Endothelial cell of umbilical vein (primary cell): ENCODE results near the gene ADCY5. TPM values are rescaled to one million over a fixed set of nuclear protein-coding genes. Genes with fewer than 3 reads are reported as not detected.

Experiments
- BruUV-seq: library from RNA; stranded (reverse); fragments of 400-500 nt; replicated peaks from 2 replicates; lab custom pipeline; 2021; lab: Mats Ljungman, UMichigan
- CTCF ChIA-PET: fragments of 300-600, 350-600 bp; sonication (Branson Sonifier 250); formaldehyde crosslinking; loops from one replicate; lab custom pipeline; 2021; ENCODE audit warnings: antibody characterized with exemption, inconsistent platforms; lab: Charles Lee
- POLR2A ChIA-PET: fragments of 300-600, 350-600 bp; sonication (Branson Sonifier 250); formaldehyde crosslinking; loops from one replicate; lab custom pipeline; 2021; ENCODE audit warnings: antibody characterized with exemption, inconsistent platforms; lab: Charles Lee
- DNase-seq: peaks from one replicate; pipeline ENCODE4 v3.0.0-alpha.2; 2011; ENCODE audit warnings: low read depth, low spot score
- FAIRE-seq: peaks from 2 replicates; lab custom pipeline; 2011; peaks lifted over from hg19 to GRCh38; lab: Jason Lieb, UNC
- H2AFZ ChIP-seq: 2 replicates; pipeline ENCODE4 v1.6.0; 2012; ENCODE audit warnings: low read depth, low read length, control low read depth, inconsistent platforms
- H3K27ac ChIP-seq: 2 replicates; pipeline ENCODE4 v1.5.1; 2011; ENCODE audit warnings: low read depth, mild to moderate bottlenecking, control low read depth, low read length, moderate library complexity; ENCODE audit not compliant: insufficient read depth
- H3K27me3 ChIP-seq, 2 experiments: 2 replicates each; pipeline versions ENCODE4 v1.6.0 to v1.6.1; 2011; ENCODE audit warnings: low read length in 2 of 2, mixed read lengths in 1 of 2; ENCODE audit not compliant: control insufficient read depth in 2 of 2, insufficient read depth in 2 of 2
- H3K36me3 ChIP-seq, 2 experiments: 2 replicates in 1 of 2; 3 replicates in 1 of 2; pipeline ENCODE4 v1.5.1; 2011; ENCODE audit warnings: low read length in 2 of 2, mild to moderate bottlenecking in 1 of 2, moderate library complexity in 1 of 2; ENCODE audit not compliant: control insufficient read depth in 2 of 2, insufficient read depth in 2 of 2; ENCODE audit errors: extremely low read depth in 1 of 2
- H3K4me1 ChIP-seq: 3 replicates; pipeline ENCODE4 v1.5.1; 2011; ENCODE audit warnings: mild to moderate bottlenecking, low read length; ENCODE audit not compliant: control insufficient read depth, insufficient read depth; ENCODE audit errors: extremely low read depth
- H3K4me2 ChIP-seq: 2 replicates; pipeline ENCODE4 v1.6.1; 2011; ENCODE audit warnings: low read length, control low read depth, mixed read lengths; ENCODE audit not compliant: insufficient read depth
- H3K4me3 ChIP-seq, 3 experiments: fragments of 200-600 bp in 1 of 3; sonication (generic), shearing (Covaris generic) in 1 of 3; replicated peaks in 1 of 3; 2 replicates each; pipeline ENCODE4 v1.5.1; 2011 to 2016; ENCODE audit warnings: control low read depth in 3 of 3, low read length in 3 of 3, mild to moderate bottlenecking in 2 of 3, inconsistent platforms in 1 of 3, low read depth in 1 of 3, moderate library complexity in 1 of 3; ENCODE audit not compliant: insufficient read depth in 1 of 3
- H3K79me2 ChIP-seq: 2 replicates; pipeline ENCODE4 v1.6.0; 2012; ENCODE audit warnings: low read length, inconsistent platforms; ENCODE audit not compliant: control insufficient read depth, insufficient read depth
- H3K9ac ChIP-seq: replicated peaks from 2 replicates; pipeline ENCODE3; 2011; ENCODE audit warnings: low read length, control low read depth; ENCODE audit not compliant: insufficient read depth; ENCODE audit errors: extremely low read depth
- H3K9me1 ChIP-seq: replicated peaks from 3 replicates; pipeline ENCODE4 v1.6.0; 2011; ENCODE audit warnings: mild to moderate bottlenecking, low read length; ENCODE audit not compliant: control insufficient read depth, insufficient read depth; ENCODE audit errors: extremely low read depth
- H3K9me3 ChIP-seq: replicated peaks from 2 replicates; pipeline ENCODE4 v1.5.1; 2012; ENCODE audit warnings: low read length, inconsistent platforms; ENCODE audit not compliant: control insufficient read depth, insufficient read depth
- H4K20me1 ChIP-seq: replicated peaks from 2 replicates; pipeline ENCODE3; 2011; ENCODE audit warnings: mild to moderate bottlenecking, low read length; ENCODE audit not compliant: control insufficient read depth, insufficient read depth; ENCODE audit errors: extremely low read depth
- EZH2 ChIP-seq: IDR thresholded peaks from 2 replicates; pipeline ENCODE4 v1.6.1; 2012; ENCODE audit warnings: borderline replicate concordance, low read depth, mild to moderate bottlenecking, moderate library complexity, low read length, inconsistent platforms; ENCODE audit not compliant: severe bottlenecking
- FOS ChIP-seq: IDR thresholded peaks from 2 replicates; pipeline ENCODE4 v1.6.1; 2011; ENCODE audit warnings: mild to moderate bottlenecking, low read length, moderate library complexity, borderline replicate concordance; ENCODE audit not compliant: insufficient read depth
- GATA2 ChIP-seq: IDR thresholded peaks from 2 replicates; pipeline ENCODE4 v1.7.0; 2011; ENCODE audit warnings: low read depth, mild to moderate bottlenecking, moderate library complexity, mixed read lengths, low read length; ENCODE audit not compliant: insufficient read length, insufficient read depth
- JUN ChIP-seq: IDR thresholded peaks from 2 replicates; pipeline ENCODE4 v1.6.1; 2011; ENCODE audit warnings: borderline replicate concordance, low read depth; ENCODE audit not compliant: insufficient read length, insufficient read depth
- MYC ChIP-seq: IDR thresholded peaks from one replicate; pipeline ENCODE4 v1.6.1; 2011; ENCODE audit warnings: mild to moderate bottlenecking, low read depth, low read length
- POLR2A ChIP-seq: IDR thresholded peaks from 2 replicates; pipeline ENCODE4 v1.6.1; 2012; ENCODE audit warnings: low read depth, mild to moderate bottlenecking, control low read depth, low read length
- POLR2AphosphoS5 ChIP-seq: IDR thresholded peaks from 2 replicates; pipeline ENCODE4 v1.6.1; 2012; ENCODE audit warnings: low read depth, mild to moderate bottlenecking, control low read depth, low read length, moderate library complexity; ENCODE audit not compliant: insufficient read depth
- dilution Hi-C: fragments of 300-500 bp; cut with MboI; formaldehyde crosslinking; loops from one replicate; pipeline ENCODE4 v1.15.0; 2019; ENCODE audit warnings: low sequenced_read_pairs; ENCODE audit not compliant: extremely low pct_ligation_motif_present
- intact Hi-C: fragments of 100-400 bp; cut with micrococcal nuclease; formaldehyde crosslinking; loops from one replicate; pipeline ENCODE4 v1.10.0; 2022
- polyA plus RNA-seq, 4 experiments: library from polyadenylated mRNA; depleted of rRNA in 3 of 4; stranded (reverse) in 3 of 4; unstranded in 1 of 4; fragments of >200 nt; gene quantifications; 2 replicates each; pipeline versions ENCODE4 v1.2.1 to v1.2.3, GENCODE V29; 2011 to 2012; ENCODE audit warnings: missing spikeins in 1 of 4
- total RNA-seq: library from RNA; stranded (reverse); gene quantifications from 2 replicates; pipeline ENCODE4 v1.2.3, GENCODE V29; 2021
- TF ChIP-seq, protein P1 (sequence below), 2 donors: IDR thresholded peaks; 1 replicate in 1 of 2; 2 replicates in 1 of 2; pipeline ENCODE4 v1.5.1; 2011; ENCODE audit warnings: low read length in 2 of 2, mild to moderate bottlenecking in 2 of 2, moderate library complexity in 2 of 2, control low read depth in 1 of 2, inconsistent platforms in 1 of 2, low read depth in 1 of 2; ENCODE audit not compliant: insufficient read depth in 1 of 2; ENCODE audit errors: extremely low read depth in 1 of 2
- TF ChIP-seq, protein P2 (sequence below): IDR thresholded peaks from 2 replicates; pipeline ENCODE4 v1.6.1; 2011; ENCODE audit not compliant: insufficient read depth, insufficient read length

ADCY5 gene
- total and polyA plus RNA-seq, 2 donors (not counting 3 experiments of a cell fraction or from before 2014, with no cell fraction given) = 0.01 TPM; not detected in 1

DNA sequence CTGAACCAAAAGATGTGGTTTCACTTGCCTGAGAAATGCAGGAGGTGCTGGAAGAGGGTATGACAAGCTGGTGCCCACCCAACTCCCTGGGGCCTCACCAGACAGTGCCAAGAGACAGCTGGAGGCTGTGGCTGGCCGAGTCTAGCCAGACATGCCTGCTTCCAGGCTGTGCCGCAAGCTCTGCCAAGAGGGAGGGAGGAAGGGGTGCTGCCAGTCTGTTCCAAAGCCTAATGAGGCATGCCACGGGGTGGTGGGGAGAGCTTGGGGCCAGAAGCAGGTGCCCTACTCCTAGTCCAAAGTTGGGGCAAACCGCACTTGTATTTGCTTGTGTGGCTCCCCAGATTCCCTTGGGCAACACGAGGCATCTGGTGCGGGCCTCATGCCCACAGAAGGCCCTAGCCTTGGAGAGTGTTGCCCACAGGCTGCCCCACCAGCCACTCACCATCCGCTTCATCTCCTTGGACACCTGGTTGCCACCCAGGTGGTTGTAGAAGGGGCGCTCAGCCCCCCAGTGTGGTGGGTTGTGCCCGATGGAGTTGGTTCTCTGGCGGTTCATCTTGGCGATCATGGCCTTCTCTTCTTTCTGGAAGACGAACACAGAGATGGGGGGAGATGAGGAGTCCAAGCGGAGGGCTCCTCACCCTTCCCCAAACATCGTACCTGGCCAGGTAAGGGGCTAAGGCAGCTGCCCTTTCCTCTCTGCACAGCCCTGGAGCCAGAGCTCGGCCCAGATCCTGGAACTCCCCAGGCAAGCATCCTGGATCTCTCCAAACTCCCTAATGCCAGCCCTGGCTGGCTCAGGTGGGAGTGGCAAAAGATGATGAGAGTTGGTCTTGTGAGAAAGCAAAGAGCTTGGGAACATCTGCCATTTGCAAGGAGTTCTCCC is 123.8 kb downstream of the ADCY5 start:
- Histone ChIP-seq H3K27ac (no peak overlapping the region), H3K4me3 (no peak overlapping the region), H3K4me1 (no peaks in the 10 kb centered on the region), H4K20me1 (no peaks in the 10 kb centered on the region), H3K27me3 (peaks cover 0 to 2% of the 10 kb centered on the region in 2 experiments), H3K79me2 (no peaks in the 10 kb centered on the region), H3K9me3 (no peaks in the 10 kb centered on the region), H3K36me3 (no peaks in the 10 kb centered on the region), H3K9me1 (no peaks in the 10 kb centered on the region), H3K4me2 (no peak overlapping the region), H3K9ac (no peak overlapping the region), H2AFZ (no peak overlapping the region)
- no peak for FAIRE-seq
- BruUV-seq = no TSS peak
- DNase-seq = no peak
- POLR2A ChIA-PET = no interaction called here
- intact Hi-C loops (no loop called here), dilution Hi-C loops (no loop called here)
- TF ChIP-seq, protein P1, sequence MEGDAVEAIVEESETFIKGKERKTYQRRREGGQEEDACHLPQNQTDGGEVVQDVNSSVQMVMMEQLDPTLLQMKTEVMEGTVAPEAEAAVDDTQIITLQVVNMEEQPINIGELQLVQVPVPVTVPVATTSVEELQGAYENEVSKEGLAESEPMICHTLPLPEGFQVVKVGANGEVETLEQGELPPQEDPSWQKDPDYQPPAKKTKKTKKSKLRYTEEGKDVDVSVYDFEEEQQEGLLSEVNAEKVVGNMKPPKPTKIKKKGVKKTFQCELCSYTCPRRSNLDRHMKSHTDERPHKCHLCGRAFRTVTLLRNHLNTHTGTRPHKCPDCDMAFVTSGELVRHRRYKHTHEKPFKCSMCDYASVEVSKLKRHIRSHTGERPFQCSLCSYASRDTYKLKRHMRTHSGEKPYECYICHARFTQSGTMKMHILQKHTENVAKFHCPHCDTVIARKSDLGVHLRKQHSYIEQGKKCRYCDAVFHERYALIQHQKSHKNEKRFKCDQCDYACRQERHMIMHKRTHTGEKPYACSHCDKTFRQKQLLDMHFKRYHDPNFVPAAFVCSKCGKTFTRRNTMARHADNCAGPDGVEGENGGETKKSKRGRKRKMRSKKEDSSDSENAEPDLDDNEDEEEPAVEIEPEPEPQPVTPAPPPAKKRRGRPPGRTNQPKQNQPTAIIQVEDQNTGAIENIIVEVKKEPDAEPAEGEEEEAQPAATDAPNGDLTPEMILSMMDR (IDR thresholded peaks at IDR 0.05; ENCODE audit: extremely low read depth in 1 of 2, insufficient read depth in 1 of 2, low read depth in 1 of 2, low read length in 2 of 2) = no peak
- no peak for TF ChIP-seq MYC
- no peak for TF ChIP-seq FOS
- TF ChIP-seq, protein P2, sequence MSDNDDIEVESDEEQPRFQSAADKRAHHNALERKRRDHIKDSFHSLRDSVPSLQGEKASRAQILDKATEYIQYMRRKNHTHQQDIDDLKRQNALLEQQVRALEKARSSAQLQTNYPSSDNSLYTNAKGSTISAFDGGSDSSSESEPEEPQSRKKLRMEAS = no peak
- no peak for TF ChIP-seq JUN
- TF ChIP-seq POLR2A = no peak
- no peak for TF ChIP-seq EZH2
- no peak for TF ChIP-seq GATA2
- TF ChIP-seq POLR2AphosphoS5 = no peak
- CTCF ChIA-PET = interaction anchor here (1.0 to 12.7 kb wide), 6 partner anchors 13 to 237 kb away, joined by 3 to 151 read pairs (median 3); no protein-coding TSS in a partner anchor
